ENCODE results near the gene MGST2. TPM values are rescaled to one million over a fixed set of nuclear protein-coding genes. Genes with fewer than 3 reads are reported as not detected.

MGST2 gene
- total and polyA plus RNA-seq, 3 experiments from 2014 or later: 2.6 to 10.9 (median 4.6) TPM

DNA sequence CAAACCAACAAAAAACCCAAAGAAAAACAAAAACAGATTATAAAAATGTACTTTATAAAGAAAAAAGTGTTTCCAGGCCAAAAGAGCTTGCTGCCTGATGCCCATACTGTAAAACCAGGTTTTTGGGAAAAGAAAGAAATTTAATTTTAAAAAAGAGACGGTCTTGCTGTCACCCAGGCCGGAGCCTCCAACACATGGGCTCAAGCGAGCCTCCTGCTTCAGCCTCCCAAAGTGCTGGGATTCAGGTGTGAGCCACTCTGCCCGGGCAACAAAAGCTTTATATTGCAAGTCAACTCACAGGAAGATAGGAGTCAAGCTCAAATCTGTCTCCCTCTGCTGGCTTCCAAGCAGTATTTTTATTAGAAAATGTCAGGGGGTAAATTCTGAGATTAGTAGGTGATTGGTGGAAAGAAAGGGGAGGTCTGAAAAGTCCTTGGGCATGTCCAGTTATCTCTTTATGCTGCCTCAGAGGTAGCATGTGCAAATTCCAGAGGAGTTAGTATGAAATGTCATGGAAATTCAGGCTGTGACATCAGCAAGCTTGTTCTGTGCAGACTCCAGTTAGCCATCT lies 39.4 kb downstream of the MGST2 start:
- Mint-ChIP-seq H3K4me3 (no peak overlapping the region), H3K36me3 (peaks cover 1 to 27% (median 10%) of the 10 kb centered on the region in 3 donors), H3K9me3 (peaks cover 0 to 8% (median 5%) of the 10 kb centered on the region in 5 donors), H3K27ac (no peak overlapping the region), H3K4me1 (no peaks in the 10 kb centered on the region), H3K27me3 (peaks cover 0 to 8% of the 10 kb centered on the region in 2 donors)
- H3K4me3 ChIP-seq (ENCODE audit: low read length): no peak overlapping the region
- no peak overlapping the region for H3K27ac ChIP-seq (ENCODE audit: low read depth, low read length)
- CTCF ChIA-PET: no interaction called here
- no peaks in the 10 kb centered on the region for H3K36me3 ChIP-seq (ENCODE audit: insufficient read depth, low read length)
- POLR2A ChIA-PET: no interaction called here
- H3K9me3 ChIP-seq (ENCODE audit: low read length): no peaks in the 10 kb centered on the region
- H3K4me1 ChIP-seq (ENCODE audit: insufficient read depth, low read length): no peaks in the 10 kb centered on the region
- no peaks in the 10 kb centered on the region for H3K27me3 ChIP-seq (ENCODE audit: insufficient read depth, low read length, poor library complexity, severe bottlenecking)
- DNase-seq: no peak

DNA sequence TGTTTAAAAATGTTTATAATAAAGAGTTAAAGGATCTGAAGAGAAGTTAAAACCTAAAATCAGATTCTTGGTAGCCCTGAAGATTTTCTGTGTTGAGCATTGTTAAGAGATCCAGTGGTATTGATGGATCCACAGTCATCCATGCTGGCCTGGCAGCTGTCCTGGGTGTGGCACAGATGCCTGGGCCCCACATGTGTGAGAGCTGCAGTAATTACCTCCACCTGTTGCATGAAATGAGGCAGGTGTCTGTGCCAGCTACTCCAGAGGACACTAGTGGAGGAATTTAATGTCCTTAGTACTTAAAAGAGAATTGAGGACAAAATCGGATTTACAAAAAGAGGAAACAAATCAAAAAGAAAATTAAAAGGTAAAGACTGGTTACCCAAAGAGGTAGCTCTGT lies 44.0 kb downstream of the MGST2 start:
- peaks cover 1 to 21% (median 6%) of the 10 kb centered on the region in 3 donors for H3K36me3 Mint-ChIP-seq
- Histone ChIP-seq H3K9me3 (ENCODE audit: low read length) (no peaks in the 10 kb centered on the region), H3K36me3 (ENCODE audit: insufficient read depth, low read length) (no peaks in the 10 kb centered on the region), H3K27me3 (ENCODE audit: insufficient read depth, low read length, poor library complexity, severe bottlenecking) (no peaks in the 10 kb centered on the region), H3K4me1 (ENCODE audit: insufficient read depth, low read length) (no peaks in the 10 kb centered on the region), H3K4me3 (ENCODE audit: low read length) (no peak overlapping the region), H3K27ac (ENCODE audit: low read depth, low read length) (no peak overlapping the region)
- H3K4me1 Mint-ChIP-seq: no peaks in the 10 kb centered on the region
- ChIA-PET POLR2A (no interaction called here), CTCF (interaction anchor here (1.3 kb wide), 1 partner anchor 10 kb away, joined by 3 read pairs; no protein-coding TSS in a partner anchor)
- no peak for DNase-seq
- no peak overlapping the region for H3K27ac Mint-ChIP-seq
- no peak overlapping the region for H3K4me3 Mint-ChIP-seq
- peaks cover 0 to 4% of the 10 kb centered on the region in 2 donors for H3K27me3 Mint-ChIP-seq
- peaks cover 0 to 8% (median 5%) of the 10 kb centered on the region in 5 donors for H3K9me3 Mint-ChIP-seq

DNA sequence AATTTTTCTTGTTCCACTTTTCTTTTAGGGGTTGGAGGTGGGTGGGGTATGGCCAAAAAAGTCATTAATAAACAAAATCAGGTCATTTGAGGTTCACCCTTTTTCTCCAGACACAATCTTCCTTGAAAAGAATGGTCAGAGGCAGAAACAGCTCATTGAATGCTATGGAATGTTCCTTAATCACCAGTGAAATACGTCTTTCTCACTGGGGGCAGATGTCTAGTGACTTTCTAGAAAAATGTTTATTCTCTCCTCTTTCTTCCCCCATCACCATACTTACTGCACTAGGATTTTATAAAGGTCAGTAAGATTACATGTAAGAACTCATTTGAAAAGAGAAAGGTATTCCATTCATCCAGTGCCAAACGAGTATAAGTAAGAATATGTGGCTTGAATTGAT lies 44.5 kb downstream of the MGST2 start:
- Mint-ChIP-seq H3K27ac (no peak overlapping the region), H3K27me3 (peaks cover 0 to 4% of the 10 kb centered on the region in 2 donors), H3K4me3 (no peak overlapping the region), H3K36me3 (peaks cover 1 to 21% (median 5%) of the 10 kb centered on the region in 3 donors), H3K4me1 (no peaks in the 10 kb centered on the region), H3K9me3 (peaks cover 0 to 8% (median 5%) of the 10 kb centered on the region in 5 donors)
- Histone ChIP-seq H3K27me3 (ENCODE audit: insufficient read depth, low read length, poor library complexity, severe bottlenecking) (no peaks in the 10 kb centered on the region), H3K9me3 (ENCODE audit: low read length) (no peaks in the 10 kb centered on the region), H3K4me3 (ENCODE audit: low read length) (no peak overlapping the region), H3K4me1 (ENCODE audit: insufficient read depth, low read length) (no peaks in the 10 kb centered on the region), H3K27ac (ENCODE audit: low read depth, low read length) (no peak overlapping the region), H3K36me3 (ENCODE audit: insufficient read depth, low read length) (no peaks in the 10 kb centered on the region)
- POLR2A ChIA-PET: no interaction called here
- CTCF ChIA-PET: interaction anchor here (1.3 kb wide), 1 partner anchor 9 kb away, joined by 3 read pairs; no protein-coding TSS in a partner anchor
- DNase-seq: no peak

DNA sequence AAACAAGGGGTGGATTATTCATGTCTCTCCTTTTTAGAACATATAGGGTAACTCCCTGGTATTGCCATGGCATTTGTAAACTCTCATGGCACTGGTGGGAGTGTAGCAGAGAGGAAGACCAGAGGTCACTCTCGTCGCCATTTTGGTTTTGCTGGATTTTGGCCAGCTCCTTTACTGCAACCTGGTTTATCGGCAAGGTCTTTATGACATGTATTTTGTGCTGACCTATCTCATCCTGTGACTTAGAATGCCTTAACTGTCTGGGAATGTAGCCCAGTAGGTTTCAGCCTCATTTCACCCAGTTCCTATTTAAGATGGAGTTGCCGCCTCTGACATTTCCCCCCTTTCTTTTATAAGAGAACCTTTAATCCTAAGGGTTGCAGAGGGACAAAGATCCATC lies 45.8 kb downstream of the MGST2 start:
- ChIA-PET POLR2A (no interaction called here), CTCF (no interaction called here)

DNA sequence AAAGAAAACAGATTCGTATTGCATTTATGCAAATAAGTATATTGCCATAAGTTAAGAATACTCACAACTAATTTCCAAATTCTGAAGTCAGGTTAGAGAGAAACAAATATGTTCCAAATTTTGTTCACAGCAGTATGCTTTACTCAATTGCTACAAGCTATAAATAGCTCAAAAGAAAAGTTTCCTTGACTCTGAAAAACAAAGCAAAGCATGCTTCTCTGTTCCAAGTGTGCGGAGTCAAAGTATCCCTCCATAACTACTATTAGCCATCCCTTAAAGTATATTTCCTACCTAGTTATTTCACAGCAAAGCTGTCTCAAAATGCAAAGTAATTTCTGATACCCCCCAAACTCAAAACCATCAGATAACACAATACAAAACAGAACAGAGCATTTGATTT lies 47.3 kb downstream of the MGST2 start:
- Mint-ChIP-seq H3K36me3 (peaks cover 0 to 5% (median 2%) of the 10 kb centered on the region in 3 donors), H3K27ac (no peak overlapping the region), H3K4me3 (no peak overlapping the region), H3K27me3 (peaks cover 0 to 4% of the 10 kb centered on the region in 2 donors), H3K9me3 (peaks cover 0 to 5% (median 3%) of the 10 kb centered on the region in 5 donors), H3K4me1 (no peaks in the 10 kb centered on the region)
- no peaks in the 10 kb centered on the region for H3K36me3 ChIP-seq (ENCODE audit: insufficient read depth, low read length)
- CTCF ChIA-PET: interaction anchor here (1.2 kb wide), 1 partner anchor 10 kb away, joined by 3 read pairs; no protein-coding TSS in a partner anchor
- no peak overlapping the region for H3K4me3 ChIP-seq (ENCODE audit: low read length)
- no peaks in the 10 kb centered on the region for H3K27me3 ChIP-seq (ENCODE audit: insufficient read depth, low read length, poor library complexity, severe bottlenecking)
- POLR2A ChIA-PET: no interaction called here
- H3K9me3 ChIP-seq (ENCODE audit: low read length): no peaks in the 10 kb centered on the region
- no peaks in the 10 kb centered on the region for H3K4me1 ChIP-seq (ENCODE audit: insufficient read depth, low read length)
- no peak overlapping the region for H3K27ac ChIP-seq (ENCODE audit: low read depth, low read length)
- DNase-seq: no peak

More for the DNA sequence above, 45.8 kb downstream of the MGST2 start:
- DNase-seq: no peak
- Mint-ChIP-seq H3K27me3 (peaks cover 0 to 4% of the 10 kb centered on the region in 2 donors), H3K4me1 (no peaks in the 10 kb centered on the region), H3K9me3 (peaks cover 0 to 7% (median 5%) of the 10 kb centered on the region in 5 donors), H3K36me3 (peaks cover 0 to 10% (median 3%) of the 10 kb centered on the region in 3 donors), H3K4me3 (no peak overlapping the region), H3K27ac (no peak overlapping the region)
- no peaks in the 10 kb centered on the region for H3K27me3 ChIP-seq (ENCODE audit: insufficient read depth, low read length, poor library complexity, severe bottlenecking)
- no peak overlapping the region for H3K27ac ChIP-seq (ENCODE audit: low read depth, low read length)
- no peaks in the 10 kb centered on the region for H3K9me3 ChIP-seq (ENCODE audit: low read length)
- no peaks in the 10 kb centered on the region for H3K36me3 ChIP-seq (ENCODE audit: insufficient read depth, low read length)
- no peaks in the 10 kb centered on the region for H3K4me1 ChIP-seq (ENCODE audit: insufficient read depth, low read length)
- H3K4me3 ChIP-seq (ENCODE audit: low read length): no peak overlapping the region

DNA sequence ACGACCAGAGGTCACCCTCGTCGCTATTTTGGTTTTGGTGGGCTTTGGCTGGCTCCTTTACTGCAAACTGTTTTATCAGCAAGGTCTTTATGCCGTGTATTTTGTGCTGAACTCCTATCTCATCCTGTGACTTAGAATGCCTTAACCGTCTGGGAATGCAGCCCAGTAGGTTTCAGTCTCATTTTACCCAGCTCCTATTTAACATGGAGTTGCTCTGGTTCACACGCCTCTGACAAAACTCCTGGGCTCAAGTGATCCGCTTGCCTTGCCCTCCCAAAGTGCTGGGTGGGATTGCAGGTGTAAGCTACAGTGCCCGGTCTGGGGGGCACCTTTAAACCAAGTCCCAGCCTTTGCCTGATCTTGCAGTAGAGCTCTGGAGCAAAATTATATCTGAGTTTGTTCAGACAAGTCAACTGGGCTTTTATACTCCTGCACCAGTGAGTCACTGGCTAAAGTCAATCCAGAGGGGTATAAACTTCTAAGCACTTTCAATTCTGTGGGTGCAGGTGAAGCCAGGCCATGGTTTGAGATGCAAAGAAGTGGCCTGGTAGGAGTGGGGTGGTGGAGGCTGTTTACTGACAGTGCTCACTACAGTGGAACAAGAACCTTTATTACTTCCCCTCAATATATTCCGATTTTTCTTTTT lies 50.2 kb downstream of the MGST2 start:
- Mint-ChIP-seq H3K27ac (no peak overlapping the region), H3K4me3 (no peak overlapping the region), H3K4me1 (no peaks in the 10 kb centered on the region), H3K27me3 (no peaks in the 10 kb centered on the region), H3K9me3 (no peaks in the 10 kb centered on the region), H3K36me3 (peaks cover 0 to 2% (median 0%) of the 10 kb centered on the region in 3 donors)
- Histone ChIP-seq H3K27ac (ENCODE audit: low read depth, low read length) (no peak overlapping the region), H3K36me3 (ENCODE audit: insufficient read depth, low read length) (no peaks in the 10 kb centered on the region), H3K9me3 (ENCODE audit: low read length) (no peaks in the 10 kb centered on the region), H3K27me3 (ENCODE audit: insufficient read depth, low read length, poor library complexity, severe bottlenecking) (no peaks in the 10 kb centered on the region), H3K4me3 (ENCODE audit: low read length) (no peak overlapping the region), H3K4me1 (ENCODE audit: insufficient read depth, low read length) (no peaks in the 10 kb centered on the region)
- DNase-seq: no peak
- ChIA-PET POLR2A (no interaction called here), CTCF (no interaction called here)

DNA sequence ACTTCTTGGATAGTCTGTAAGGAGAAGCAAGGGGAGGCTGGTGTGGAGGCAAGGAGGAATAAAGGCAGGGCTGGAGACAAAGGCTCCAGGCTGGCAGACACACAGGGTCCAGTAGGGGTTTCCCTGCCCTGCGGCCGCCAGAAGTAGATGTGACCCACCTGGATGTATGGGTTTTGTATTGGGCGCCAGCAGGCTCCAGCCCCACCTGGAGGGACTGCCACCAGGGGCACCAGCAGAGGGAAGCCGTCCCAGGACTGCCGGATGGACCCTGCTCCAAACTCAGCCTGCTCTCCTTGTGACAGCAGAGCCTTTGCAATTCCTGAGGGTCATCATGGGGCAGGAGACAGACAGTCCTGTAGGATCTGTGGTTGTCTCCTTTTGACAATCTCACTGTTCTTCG lies 52.7 kb downstream of the MGST2 start:
- H3K4me3 ChIP-seq (ENCODE audit: low read length): no peak overlapping the region
- ChIA-PET POLR2A (no interaction called here), CTCF (interaction anchor here (0.6 kb wide), 1 partner anchor 29 kb away, joined by 3 read pairs; no protein-coding TSS in a partner anchor)
- no peaks in the 10 kb centered on the region for H3K9me3 ChIP-seq (ENCODE audit: low read length)
- H3K36me3 ChIP-seq (ENCODE audit: insufficient read depth, low read length): no peaks in the 10 kb centered on the region
- no peak overlapping the region for H3K27ac ChIP-seq (ENCODE audit: low read depth, low read length)
- Mint-ChIP-seq H3K27me3 (no peaks in the 10 kb centered on the region), H3K4me1 (no peaks in the 10 kb centered on the region), H3K9me3 (no peaks in the 10 kb centered on the region), H3K27ac (no peak overlapping the region), H3K36me3 (peaks cover 0 to 2% (median 0%) of the 10 kb centered on the region in 3 donors), H3K4me3 (no peak overlapping the region)
- H3K27me3 ChIP-seq (ENCODE audit: insufficient read depth, low read length, poor library complexity, severe bottlenecking): no peaks in the 10 kb centered on the region
- H3K4me1 ChIP-seq (ENCODE audit: insufficient read depth, low read length): no peaks in the 10 kb centered on the region
- DNase-seq: no peak

DNA sequence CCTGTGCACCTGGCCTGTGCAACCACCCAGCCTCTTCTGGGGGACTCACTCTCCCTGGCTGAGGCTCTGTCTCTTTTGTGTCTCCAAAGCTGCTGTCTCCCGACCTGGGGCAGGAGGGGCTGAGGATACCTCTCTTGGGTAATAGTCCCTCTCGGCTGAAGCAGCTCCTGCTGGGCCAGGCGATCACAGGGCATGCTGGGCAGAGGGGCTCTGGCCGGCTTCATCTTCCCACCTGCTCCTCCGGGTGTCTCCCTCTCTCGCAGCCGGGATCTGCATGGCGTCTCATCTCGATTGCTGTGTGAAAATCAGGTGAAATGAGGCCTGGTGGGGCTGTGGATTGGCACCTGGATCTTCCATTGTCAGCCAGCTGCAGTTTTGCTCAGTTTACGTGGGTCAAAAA lies 53.2 kb downstream of the MGST2 start:
- Mint-ChIP-seq H3K27me3 (no peaks in the 10 kb centered on the region), H3K9me3 (no peaks in the 10 kb centered on the region), H3K27ac (no peak overlapping the region), H3K4me3 (no peak overlapping the region), H3K4me1 (no peaks in the 10 kb centered on the region), H3K36me3 (peaks cover 0 to 2% (median 0%) of the 10 kb centered on the region in 3 donors)
- Histone ChIP-seq H3K4me3 (ENCODE audit: low read length) (no peak overlapping the region), H3K4me1 (ENCODE audit: insufficient read depth, low read length) (no peaks in the 10 kb centered on the region), H3K27me3 (ENCODE audit: insufficient read depth, low read length, poor library complexity, severe bottlenecking) (no peaks in the 10 kb centered on the region), H3K27ac (ENCODE audit: low read depth, low read length) (no peak overlapping the region), H3K9me3 (ENCODE audit: low read length) (no peaks in the 10 kb centered on the region), H3K36me3 (ENCODE audit: insufficient read depth, low read length) (no peaks in the 10 kb centered on the region)
- DNase-seq: no peak
- ChIA-PET POLR2A (no interaction called here), CTCF (interaction anchor here (0.6 to 1.1 kb wide), 2 partner anchors 9 to 30 kb away, joined by 3 read pairs; no protein-coding TSS in a partner anchor)

All from CD8-positive, alpha-beta memory T cell (primary cell).